ENCODE measurements around the gene SOWAHA.
"Not testable (repeated sequence)": the region's sequence is repeated elsewhere in the genome, so short reads cannot be mapped to it uniquely, and the experiment has no call there.

The SOWAHA gene

DNA sequence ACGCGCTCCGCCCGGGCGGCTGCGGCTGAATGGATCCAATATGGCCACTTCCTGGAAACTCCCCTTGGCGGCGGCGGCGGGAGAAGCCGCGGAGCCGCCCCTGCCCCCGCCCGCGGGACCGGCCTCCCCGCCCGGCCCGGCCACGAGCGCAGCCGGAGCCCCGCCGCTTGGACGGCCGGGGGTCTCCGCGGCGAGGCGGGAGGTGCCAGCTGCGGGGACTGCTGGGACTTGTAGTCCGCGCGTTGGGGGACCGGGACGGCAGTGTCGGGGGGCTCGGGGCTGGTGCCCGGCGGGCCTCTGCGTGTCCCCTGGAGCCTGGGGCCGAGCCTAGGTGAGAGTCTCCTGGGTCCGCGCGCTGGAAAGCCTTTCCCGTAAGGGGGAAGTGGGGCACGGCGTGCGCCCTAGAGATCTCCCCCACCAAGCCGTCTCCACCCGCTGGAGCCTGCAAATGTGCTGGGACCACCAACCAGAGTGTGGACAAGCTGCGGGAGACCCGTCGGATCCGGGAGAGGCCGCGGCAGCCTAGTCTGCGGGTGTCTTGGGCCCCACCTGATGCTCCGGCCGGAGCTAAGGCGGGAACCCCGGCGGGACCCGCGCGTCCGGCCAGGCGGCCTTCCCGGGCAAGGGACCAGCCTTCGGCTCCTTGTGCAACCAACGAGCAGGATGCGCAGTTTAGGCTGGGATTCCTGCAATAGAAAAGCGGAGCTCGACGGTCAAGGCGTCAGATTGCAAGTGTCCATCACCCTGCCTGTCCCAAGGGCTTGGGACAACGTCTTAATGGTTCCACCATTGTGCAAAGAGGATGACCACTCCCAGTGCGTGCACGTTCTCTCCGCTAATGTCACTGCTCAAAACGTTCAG, 35.7 kb upstream of the SOWAHA start, which contains the start of gene SEPTIN8:
Gene SEPTIN8 (minus strand): TSS at position 31 of the 861 bp plus-strand sequence. CDS start 102 bp downstream, outside the sequence.
- DNase-seq (ENCODE audit: low spot score): peak; percentile 60

- no peak for DNase-seq (ENCODE audit: low spot score)
Observed at GRCh38 chr5:132778129-132778528, 35.0 kb upstream of the SOWAHA start.

DNA sequence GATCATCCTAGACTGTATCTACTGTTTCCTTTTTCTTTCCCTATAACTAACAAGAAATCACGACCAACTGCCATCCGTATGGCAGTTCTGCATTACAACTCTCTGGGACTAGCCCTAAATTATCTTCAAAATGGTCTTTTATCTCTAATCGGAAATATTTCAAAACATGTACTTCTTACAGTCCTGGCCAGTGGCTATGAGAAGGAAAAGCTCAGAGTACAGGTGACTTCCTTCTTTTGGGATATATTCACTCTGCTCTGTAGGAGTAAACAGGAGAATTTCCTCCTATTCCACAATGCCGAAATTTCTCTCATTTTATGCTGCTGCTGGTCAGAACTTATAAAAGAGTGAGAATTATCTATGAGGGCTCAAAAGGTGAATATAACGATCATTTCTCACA, 34.2 kb upstream of the SOWAHA start:
- DNase-seq (ENCODE audit: low spot score): no peak

DNA sequence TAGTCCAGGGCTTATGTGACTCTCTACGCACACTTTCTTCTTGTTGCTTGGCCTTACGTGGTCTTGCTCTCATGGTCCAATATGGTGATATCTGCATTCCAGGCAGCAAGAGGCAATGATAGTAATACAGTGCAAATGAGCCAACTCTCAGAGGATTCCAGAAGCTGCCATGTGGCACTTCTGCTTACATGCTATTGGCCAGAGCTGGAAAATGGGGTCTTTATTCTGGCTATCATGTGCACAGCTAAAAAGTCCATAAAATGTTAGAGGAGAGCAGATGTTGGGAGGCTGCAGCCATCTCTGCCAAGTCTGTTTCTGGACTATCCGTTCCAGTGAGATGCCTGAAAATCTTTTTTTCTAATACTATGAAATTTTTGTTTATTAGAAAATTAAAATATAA, 33.1 kb upstream of the SOWAHA start:
- DNase-seq (ENCODE audit: low spot score): peak; percentile 87

- no peak for DNase-seq (ENCODE audit: low spot score)
Observed at GRCh38 chr5:132780577-132780976, 32.5 kb upstream of the SOWAHA start.

DNA sequence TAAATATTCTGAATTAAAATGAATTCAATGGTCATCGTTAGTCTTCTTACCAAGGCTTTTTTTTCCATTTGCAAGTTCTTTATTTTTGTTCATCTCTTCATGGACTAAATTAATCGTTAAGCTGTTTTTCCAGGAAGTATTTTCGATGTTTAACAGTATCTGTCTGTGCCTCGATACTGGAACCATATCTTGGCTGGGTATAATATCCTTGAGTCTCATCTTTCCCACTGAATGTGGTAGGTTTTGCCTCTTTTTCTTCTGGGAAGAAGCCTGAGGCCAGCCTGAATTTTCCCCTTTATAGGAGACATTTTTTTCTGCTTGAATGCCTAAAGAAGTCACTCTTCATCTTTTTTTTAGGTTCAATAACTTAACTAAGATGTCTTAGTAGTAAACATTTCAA, 32.1 kb upstream of the SOWAHA start:
- no peak for DNase-seq (ENCODE audit: low spot score)

- DNase-seq (ENCODE audit: low spot score): peak; percentile 72
Observed at GRCh38 chr5:132782101-132782500, 31.0 kb upstream of the SOWAHA start.

GRCh38 chr5:132785365-132785764, 27.7 kb upstream of the SOWAHA start:
- DNase-seq (ENCODE audit: low spot score): no peak

GRCh38 chr5:132785864-132786263, 27.2 kb upstream of the SOWAHA start:
- no peak for DNase-seq (ENCODE audit: low spot score)

- no peak for DNase-seq (ENCODE audit: low spot score)
Observed at GRCh38 chr5:132787076-132787475, 26.0 kb upstream of the SOWAHA start.

DNA sequence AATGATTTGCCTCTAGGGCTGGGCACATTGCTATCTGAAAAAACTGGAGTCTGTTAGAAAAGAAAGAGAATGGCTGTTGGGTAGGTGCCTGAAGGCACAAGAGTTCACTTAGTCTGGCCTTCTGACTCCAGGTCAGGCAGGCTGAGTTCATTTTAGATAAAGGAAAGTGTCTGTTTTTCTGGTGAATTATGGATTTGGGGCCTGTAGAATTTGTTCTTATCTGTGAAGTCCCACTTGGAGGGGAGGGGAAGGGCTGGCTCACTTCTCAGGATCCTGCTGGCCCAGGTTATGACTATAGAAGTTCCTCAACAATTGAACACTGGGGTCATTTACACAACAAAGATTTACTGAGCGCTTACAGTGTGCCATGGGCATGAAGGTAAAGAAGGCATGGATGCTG, 24.6 kb upstream of the SOWAHA start:
- no peak for DNase-seq (ENCODE audit: low spot score)

DNA sequence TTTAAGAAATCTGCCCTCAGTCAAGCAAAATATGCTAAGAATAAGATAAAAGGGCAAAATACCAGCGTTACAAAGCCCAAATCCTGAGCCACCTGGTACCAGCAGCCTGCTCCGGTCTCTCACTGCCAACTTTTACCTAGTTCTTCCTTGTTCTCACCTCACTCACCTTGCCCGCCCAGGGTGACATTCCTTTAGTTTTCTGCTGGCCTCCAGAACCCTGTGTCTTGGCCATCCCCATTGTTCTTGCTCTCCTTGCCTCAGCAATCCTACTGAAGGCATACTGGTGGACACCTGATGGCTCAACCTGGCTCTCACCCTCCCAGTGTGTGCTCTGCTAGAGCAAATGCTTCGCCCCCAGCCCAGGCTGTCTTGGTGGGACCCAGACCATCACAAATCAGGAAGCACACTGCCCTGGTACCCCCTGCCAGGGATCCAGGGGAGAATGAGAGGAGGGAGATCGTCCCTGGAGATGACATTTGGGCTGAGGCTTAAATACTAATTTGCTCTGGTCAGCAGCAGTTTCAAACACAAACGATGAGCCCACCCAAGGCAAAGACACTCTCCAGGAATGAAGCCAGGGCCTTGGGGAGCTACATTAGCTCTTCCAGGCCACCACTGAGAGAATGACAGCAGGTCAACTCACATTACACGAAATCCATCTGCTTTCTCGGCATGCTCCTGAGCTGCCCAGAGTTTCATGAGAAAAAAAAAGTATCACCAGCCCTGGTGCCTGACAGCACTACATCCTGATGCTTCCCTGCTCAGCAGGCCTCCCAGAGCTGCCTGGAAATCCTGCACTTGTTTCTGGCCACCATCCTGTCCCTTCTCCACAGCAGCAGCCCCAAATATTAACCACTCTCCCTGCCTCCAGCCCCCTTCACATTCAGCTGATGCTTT, 23.9 kb upstream of the SOWAHA start:
- DNase-seq (ENCODE audit: low spot score): no peak

DNA sequence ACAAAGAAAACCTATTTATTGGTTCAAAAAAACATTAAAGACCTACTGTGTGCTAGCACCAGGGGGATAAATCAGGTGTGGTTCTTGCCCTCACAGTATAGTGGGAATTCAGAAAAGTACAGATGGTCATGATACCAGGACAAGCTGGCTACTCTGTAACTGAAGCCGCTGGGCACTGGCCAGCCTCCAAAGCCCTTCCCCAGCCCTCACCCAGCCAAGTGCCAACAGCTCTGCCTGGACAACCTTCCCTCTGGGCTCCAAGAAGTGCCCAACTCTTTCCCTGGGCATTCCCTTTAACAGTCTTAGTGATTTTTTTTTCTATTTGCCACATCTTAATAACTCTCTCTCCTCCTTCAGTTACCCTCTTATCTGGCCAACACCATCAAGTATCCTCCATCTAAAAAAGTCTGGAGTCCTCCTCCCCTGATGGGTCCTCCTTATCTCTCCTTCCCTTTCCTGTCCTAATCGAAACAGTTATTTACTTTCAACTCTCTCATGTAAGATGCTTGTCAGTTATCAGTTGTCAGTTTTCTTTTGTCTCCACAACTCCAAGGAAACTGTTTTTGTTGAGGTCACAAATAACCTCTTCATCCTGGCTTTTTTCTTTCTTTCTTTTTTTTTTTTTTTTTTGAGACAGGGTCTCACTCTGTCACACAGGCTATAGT, 22.8 kb upstream of the SOWAHA start:
- no peak for DNase-seq (ENCODE audit: low spot score)

- no peak for DNase-seq (ENCODE audit: low spot score)
Observed at GRCh38 chr5:132791026-132791425, 22.1 kb upstream of the SOWAHA start.

DNA sequence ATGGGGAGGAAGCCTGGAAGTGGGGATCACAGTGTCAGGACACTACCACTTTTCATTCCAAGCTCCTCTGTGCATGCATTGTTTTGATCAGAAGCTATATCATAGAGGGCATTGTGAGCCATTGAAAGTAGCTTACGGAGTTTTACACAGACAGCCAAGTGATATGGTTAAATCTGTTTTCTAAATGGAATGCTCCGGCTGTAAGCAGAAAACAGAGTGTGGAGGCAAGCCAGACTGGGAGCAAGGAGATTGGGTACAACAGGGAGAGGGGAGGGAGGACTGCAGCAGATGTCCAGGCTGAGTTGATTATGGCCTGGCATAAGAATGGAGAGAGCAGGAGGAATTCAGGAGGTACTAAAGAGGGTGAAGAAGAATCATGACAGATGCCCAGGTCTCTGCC, 15.5 kb upstream of the SOWAHA start:
- DNase-seq (ENCODE audit: low spot score): peak; percentile 90

- no peak for DNase-seq (ENCODE audit: low spot score)
Observed at GRCh38 chr5:132799392-132799791, 13.7 kb upstream of the SOWAHA start.

DNA sequence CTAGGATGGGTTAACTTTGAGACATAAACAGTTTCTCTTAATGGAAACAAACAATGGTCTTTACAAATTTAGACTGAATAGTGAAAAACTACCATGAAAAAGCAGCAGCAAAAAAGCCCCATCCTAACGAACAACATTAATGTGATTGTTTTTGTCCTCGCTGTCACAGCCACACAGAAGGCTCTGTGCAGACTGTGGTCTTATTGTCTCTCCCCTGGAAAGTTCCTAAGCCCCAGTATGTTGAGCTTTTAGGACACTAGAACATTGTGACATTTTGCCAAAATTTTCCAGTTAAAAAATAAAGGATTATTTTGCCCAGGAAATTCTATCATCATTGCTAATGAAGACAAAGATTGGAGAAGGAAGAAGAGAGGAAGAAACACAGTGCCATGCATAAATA, 12.6 kb upstream of the SOWAHA start:
- DNase-seq (ENCODE audit: low spot score): peak; percentile 91

DNA sequence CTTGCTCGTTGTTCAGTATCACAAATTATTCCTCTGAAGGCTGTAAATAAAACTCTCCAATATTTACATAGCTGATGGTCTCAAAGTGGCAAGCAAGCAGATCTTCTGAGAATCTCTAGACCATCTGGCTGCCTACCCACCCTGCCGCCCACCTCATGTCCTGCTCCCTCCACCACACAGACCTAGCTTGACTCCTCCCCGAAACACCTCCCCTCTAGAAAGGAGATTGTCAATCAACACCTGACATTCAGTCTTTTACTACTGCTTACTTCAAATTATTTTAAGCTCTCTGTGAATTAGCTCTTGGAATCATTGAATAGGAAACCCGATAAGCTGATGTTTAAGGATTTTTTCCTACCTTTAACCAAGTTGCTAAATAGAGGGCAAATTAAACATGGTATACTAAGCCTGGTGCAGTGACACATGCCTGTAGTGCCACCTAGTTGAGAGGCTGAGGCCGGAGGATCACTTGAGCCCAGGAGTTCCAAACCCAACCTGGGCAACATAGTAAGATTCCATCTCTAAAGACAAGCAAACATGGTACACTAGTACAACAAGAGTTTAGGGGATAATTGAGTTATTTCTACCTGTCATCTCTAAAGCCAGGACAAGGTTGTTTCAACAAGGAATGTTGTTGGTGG, 10.9 kb upstream of the SOWAHA start:
- no peak for DNase-seq (ENCODE audit: low spot score)

- not testable (repeated sequence) for DNase-seq (ENCODE audit: low spot score)
Observed at GRCh38 chr5:132802685-132803066, 10.4 kb upstream of the SOWAHA start.

DNA sequence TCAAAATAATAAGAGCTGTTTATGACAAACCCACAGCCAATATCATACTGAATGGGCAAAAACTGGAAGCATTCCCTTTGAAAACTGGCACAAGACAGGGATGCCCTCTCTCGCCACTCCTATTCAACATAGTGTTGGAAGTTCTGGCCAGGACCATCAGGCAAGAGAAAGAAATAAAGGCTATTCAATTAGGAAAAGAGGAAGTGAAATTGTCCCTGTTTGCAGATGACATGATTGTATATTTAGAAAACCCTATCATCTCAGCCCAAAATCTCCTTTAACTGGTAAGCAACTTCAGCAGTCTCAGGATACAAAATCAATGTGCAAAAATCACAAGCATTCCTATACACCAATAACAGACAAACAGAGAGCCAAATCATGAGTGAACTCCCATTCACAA, 8.9 kb upstream of the SOWAHA start:
- DNase-seq (ENCODE audit: low spot score): not testable (repeated sequence)

DNA sequence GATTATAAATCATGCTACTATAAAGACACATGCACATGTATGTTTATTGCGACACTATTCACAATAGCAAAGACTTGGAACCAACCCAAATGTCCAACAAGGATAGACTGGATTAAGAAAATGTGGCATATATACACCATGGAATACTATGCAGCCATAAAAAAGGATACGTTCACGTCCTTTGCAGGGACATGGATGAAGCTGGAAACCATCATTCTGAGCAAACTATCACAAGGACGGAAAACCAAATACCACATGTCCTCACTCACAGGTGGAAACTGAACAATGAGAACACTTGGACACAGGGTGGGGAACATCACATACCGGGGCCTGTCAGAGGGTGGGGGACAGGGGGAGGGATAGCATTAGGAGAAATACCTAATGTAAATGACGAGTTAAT, 7.2 kb upstream of the SOWAHA start:
- DNase-seq (ENCODE audit: low spot score): not testable (repeated sequence)

GRCh38 chr5:132806804-132807162, 6.3 kb upstream of the SOWAHA start:
- not testable (repeated sequence) for DNase-seq (ENCODE audit: low spot score)

All from Ammon's horn (tissue), 1 donor.